Right renal cortex interstitium (tissue), 3 donors: ENCODE results near the gene NBDY. TPM values are rescaled to one million over a fixed set of nuclear protein-coding genes. Genes with fewer than 3 reads are reported as not detected.

Source experiments
- DNase-seq, 3 donors: peaks; one replicate each; pipeline ENCODE4 v3.0.0-alpha.2; 2013; ENCODE audit warnings: low read depth in 3 of 3, low spot score in 2 of 3
- polyA plus RNA-seq, 3 donors: library from polyadenylated mRNA; unstranded; fragments of 120-200 nt; gene quantifications; one replicate each; pipeline ENCODE4 v1.2.1, GENCODE V29; 2013; ENCODE audit not compliant: insufficient read length in 3 of 3

NBDY gene
- polyA plus RNA-seq, 3 donors, result 104 to 108 (median 104) TPM

DNA sequence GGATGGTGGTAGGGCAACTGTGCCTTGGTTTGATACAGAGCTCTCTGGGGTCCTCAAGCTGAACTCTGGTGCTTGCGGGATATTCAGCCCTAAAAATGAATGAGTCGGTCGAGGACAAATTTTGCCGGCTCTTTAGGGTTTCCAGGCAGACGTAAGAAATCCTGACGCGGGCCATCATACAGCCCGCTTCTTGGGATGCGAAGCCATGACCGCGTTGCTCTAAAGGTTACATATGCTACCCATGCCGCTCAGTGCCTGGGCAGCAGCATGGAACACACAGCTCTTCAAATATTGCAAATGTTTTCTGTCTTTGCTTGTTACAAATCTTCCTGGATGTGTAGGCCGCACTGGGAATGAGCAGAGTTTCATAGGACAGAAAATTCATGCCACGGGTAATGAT lies 55.6 kb downstream of the NBDY start:
- no peak for DNase-seq

DNA sequence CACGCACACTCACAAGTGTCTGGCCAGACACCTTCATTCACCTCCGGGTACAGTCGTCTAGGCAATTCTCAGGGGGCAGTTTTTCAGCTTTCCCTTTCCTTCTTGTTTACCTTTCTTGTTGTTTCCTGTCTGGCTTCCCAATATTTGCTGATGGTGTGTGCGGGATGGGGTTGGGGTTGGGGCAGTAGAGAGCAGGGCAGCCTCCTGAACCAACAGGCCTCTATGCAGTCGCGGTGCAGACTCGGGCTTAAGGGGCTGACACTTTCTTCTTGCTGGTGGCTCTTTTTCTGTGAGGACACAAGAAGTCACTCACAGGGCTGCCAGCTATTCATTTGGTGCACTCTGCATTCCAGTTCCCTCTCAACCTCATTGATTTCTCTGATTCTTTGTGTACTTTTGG lies 56.4 kb downstream of the NBDY start:
- no peak for DNase-seq

DNA sequence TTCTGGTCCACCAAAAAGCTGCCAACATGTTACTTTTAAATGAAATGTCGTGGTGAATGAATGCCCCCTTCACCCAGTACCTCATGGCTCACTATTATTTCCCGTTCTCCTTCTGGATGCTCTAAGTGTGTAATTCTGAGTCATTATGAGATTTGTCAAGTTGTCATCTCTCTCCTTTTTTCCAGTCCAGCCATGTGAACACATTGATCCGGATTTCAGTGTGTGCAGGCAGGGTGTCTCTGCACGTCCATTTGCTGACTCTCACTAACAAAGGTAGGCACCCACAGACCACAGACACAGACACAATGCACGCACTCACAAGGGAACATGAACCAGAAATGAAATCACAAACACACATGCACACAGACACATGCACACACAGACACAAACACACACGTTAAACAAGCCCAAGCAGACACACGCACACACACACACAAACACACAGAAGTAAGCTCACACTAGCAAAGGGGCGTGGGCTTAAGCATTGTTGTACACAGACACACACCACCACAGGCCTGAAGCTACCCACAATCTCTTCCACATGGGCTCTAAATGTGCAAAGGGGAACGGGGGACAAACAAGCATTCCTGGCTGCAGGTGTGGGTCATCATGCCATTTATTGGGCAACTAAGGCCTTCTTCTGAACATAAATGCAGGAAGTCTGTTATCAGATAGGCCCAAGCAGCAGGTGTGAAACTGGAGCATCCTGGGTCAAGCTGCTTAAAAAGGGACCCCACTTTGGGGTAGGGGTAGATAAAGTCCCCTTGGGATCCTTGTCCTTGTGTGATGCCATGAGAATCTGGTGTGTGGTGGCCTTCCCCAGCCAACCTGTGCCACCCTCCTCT lies 58.1 kb downstream of the NBDY start:
- no peak for DNase-seq

DNA sequence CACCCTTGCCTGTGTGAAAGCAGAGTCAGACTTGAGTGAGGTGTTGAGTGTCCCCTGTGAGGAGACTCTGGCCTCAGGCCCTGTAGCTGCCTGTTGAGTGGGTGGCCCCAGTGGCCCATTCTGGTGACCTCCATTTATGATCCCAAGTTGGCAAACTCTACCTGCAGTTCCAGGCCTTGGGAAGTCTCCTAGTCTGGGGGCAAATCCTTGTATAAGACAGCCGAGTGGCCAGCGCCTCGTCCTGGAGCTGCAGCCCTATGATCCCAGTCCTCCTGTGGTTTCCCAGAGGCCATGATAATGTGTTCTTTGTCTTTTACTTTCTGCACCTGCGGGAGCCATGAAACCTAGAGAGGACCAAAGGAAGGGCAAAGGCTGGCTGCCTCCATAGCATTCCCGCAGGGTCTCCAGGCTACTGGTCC lies 58.7 kb downstream of the NBDY start:
- DNase-seq, result no peak

DNA sequence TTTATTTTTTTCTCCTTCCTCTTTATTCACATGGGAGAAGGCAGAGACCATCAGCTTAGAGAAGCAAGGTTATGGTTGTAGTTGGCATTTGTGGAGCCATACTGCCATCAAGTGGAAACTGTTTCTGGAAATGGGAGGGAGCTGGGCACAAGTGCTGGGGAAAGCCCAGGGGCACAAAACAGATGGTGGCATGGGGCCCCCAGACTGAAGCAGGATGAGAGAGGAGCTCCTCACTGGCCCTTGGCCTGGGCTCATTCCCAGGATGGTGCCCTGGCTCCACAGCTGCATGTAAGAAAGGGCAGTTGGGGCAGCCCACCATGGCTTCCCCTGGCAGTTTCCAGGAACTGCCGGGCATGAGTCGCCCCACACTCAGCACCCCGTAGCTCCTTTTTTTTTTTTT lies 59.2 kb downstream of the NBDY start:
- DNase-seq, result no peak

DNA sequence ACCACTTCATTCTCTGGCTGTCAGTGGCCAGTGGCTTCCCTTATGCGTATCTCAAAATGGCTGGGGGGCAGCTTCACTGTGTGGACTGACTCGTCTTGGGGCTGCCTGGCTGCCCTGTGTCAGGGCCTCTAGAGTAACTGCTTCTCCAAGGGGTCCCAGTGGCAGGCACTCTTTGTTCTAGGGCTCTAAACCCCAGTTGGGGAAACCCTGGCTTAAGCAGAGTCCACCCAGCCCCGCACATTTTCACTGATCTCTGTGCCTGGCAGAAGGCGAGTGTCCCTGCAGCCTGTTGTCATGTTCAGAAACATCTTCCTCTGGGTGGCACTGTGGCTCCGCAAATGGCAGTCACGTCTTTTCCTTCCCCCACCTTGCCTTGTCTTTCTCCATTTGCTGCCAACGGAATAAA lies 59.7 kb downstream of the NBDY start:
- no peak for DNase-seq

DNA sequence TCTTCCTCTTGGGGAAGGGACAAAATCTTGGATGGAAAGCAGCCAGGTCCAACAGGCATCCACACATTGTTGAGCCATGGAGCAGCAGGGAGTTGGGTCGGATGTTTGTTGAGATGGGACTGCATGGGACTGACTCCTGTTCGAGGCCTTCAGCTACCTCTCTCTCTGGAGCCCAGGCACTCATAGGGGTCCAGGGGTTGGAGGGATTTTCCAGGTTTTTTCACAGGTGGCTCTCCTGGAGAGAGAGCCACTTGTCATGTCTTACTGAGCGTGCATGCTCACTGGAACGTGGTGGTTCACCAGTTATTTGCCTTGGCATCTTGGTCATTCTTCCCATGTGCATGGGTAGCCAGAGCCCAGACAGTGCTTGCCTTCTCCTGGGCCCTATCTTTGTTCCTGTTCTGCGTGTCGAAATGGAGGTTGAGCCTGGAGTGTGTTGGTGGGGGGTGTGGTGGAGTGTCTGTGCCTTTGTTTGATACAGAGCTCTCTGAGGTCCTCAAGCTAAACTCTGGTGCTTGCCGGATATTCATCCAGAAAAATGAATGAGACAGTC lies 60.6 kb downstream of the NBDY start:
- no peak for DNase-seq

DNA sequence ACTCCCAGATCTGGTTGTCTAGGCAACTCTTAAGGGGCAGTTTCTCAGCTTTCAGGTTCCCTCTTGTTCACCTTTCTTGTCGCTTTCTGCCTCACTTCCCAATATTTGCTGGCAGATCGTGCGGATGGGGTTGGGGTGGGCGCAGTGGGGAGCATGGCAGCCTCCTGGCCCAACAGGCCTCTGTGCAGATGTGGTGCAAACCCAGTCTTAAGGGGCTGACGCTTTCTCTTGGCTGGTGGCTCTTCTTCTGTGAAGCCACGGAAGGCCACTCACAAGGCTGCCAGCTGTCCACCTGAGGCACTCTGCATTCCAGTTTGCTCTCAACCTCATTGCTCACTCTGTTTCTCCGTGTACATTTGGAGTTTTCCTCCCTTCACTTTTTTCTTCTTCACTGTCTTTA lies 61.7 kb downstream of the NBDY start:
- DNase-seq, result no peak

DNA sequence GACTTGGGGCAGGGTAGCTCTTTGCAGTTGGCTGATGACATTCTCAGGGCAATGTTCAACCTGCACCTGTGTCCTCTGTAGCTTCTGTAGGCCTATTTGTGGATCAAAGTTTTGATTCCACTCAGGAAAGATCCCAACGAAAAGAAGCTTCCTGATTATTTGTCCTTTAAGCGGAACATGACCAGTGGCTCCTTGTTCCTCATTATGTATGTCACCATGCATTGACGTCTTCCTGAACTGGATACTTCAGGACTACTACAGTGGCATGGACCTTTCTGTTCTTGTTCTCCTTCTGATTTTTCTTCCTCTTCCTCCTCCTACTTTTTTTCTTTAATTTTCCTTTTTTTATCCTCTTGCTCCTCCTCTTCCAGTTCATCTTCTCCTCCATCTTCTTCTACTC lies 62.4 kb downstream of the NBDY start:
- no peak for DNase-seq

DNA sequence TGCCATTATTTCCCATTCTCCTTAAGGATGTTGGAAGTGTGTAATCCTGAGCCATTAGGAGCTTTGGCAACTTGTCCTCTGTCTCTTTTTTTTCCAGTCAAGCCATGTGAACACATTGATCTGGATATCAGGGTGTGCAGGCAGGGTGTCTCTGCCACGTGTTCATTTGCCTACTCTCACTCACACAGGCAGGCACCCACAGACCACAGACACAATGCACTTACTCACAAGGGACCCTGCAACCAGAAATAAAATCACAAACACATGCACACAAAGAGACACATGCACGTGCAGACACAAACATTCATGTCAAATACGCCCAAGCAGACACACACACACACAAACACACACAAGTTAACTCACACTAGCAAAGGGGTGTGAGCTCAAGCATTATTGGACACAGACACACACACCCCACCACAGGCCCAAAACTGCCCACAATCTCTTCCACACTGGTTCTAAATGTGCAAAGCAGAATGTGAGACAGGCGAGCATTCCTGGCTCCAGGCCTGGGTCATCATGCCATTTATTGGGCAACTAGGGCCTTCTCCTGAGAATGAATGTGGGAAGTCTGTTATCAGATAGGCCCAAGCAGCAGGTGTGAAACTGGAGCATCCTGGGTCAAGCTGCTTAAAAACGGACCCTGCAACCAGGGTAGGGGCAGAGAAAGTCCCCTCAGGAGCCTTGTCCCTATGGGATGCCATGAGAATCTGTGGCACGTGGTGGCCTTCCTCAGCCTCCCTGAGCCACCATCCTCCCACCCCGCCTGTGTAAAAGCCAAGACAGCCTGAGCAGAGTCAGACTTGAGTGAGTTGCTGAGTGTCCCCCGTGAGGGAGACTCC lies 63.4 kb downstream of the NBDY start:
- no peak for DNase-seq

DNA sequence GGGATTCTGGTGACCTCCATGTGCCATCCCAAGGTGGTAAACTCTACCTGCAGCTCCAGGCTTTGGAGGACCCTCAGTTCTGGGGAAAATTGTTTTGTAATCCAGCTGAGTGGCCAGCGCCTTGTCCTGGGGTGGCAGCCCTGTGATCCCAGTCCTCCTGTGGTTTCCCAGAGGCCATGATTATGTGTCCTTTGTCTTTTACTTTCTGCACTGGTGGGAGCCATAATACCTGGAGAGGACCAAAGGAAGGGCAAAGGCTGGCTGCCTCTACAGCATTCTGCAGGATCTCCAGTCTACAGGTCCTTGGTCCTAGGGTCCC lies 64.0 kb downstream of the NBDY start:
- DNase-seq, result no peak

DNA sequence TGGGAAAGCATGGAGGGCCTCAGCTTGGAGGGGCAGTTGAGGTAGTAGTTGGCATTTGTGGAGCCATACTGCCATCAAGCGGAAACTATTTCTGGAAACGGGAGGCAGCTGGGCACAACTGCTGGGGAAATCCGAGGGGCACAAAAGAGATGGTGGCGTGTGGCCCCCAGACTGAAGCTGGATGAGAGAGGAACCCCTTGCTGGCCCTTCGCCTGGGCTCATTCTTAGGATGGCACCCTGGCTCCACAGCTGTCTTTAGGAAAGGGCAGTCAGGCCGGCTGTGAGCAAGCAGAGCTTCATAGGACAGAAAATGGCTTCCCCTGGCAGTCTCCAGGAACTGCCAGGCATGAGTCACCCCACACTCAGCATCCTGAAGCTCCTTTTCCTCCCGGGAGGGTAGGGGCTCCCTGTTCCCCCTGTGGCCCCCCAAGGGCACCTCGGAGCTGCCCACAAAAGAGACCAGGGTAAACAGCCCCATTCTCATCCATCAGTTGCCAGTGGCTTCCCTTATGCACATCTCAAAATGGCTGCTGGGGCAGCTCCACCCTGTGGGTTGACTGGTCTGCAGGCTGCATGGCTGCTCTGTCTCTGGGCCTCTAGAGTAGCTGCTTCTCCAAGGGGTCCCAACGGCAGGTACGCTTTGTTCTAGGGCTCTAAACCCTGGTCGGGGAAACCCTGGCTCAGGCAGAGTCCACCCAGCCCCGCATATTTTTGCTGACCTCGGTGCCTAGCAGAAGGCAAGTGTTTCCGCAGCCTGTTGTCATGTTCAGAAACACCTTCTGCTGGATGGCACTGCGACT lies 64.7 kb downstream of the NBDY start:
- DNase-seq, result no peak

DNA sequence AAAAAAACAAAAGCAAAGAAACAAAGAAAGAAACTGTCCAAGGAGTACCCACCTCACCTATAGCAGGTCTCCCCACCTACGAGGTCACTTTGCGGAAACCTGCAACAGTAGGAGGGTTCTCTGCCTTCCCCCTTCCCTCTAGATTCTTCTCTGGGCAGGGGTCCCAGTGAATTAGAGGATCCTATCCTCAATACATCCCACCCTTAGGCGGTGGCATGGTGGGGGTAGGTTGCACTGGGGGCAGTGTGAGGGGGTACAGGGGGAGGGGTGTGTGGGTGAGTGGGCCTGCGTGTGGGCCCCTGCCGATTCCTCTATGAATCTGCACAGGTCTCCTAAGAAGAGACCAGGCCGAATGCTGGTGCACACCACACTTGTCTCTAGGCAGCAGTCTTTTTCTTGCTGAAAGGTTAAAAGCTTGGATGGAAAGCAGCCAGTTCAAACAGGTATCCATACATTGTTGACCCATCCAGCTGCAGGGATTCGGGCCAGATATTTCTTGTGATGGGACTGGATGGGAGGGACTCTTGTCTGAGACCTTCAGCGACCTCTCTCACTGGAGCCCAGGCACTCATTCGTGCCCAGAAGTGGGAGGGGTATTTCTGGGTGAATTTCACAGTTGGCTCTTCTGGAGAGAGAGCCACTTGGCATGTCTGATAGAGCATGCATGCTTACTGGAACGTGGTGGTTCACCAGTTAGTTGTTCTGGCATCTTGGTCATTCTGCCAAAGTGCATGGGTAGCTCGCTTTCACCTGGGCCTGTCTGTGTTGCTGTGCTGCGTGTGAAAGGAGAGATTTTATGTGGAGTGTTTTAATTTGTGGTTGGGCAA lies 65.6 kb downstream of the NBDY start:
- no peak for DNase-seq

DNA sequence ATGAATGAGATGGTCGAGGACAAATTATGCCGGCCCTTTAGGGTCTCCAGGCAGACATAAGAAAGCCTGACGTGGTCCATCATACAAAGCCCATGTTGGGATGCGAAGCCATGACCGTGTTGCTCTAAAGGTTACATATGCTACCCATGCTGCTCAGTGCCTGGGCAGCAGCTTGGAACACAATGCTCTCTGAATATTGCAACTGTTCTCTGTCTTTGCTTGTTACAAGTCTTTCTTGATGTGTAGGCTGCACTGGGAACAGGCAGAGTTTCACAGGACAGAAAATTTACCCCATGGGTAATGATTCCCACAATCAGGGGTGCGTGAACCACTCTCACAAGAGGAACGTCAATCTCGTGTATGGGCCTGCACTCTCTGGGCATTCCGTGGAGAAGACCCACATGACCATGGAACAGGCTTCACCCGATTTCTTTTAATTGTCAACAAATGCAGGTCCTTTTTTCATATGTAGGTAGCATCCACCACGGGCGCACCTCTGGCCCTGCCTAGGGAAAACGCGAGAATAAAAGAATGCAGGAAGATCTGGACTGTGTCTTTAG lies 66.3 kb downstream of the NBDY start:
- no peak for DNase-seq

DNA sequence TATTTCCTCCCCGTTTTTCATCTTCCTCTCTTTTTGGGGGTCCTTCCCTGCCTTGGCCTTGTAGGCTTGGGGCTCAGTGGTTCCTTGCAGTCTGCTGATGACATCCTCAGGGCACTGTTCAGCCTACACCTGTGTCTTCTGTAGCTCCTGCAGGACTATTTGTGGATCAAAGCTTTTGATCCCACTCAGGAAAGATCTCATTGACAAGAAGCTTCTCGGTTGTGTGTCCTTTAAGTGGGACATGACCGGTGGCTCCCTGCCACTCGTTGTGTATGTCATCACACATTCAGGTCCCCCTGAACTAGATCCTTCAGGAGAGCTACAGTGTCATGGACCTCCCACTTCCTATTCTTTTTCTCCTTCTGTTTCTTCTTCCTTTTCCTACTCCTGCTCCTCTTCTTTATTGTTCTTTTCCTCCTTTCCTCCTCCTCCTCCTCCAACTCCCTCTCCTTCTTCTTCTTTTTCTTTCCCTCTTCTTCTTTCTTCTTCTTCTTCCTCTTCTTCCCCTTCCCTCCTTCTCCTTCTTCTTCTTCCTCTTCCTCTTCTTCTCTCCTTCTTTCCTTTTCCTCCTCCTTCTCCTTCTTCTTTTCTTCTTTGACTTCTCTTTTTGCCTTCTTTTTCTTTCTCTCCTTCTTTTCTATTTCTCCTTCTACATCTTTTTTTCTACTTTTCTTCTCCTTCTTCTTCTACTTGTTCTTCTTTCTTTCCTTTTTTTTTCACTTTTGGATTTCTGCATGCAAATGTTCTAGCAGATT lies 67.8 kb downstream of the NBDY start:
- DNase-seq, result no peak

DNA sequence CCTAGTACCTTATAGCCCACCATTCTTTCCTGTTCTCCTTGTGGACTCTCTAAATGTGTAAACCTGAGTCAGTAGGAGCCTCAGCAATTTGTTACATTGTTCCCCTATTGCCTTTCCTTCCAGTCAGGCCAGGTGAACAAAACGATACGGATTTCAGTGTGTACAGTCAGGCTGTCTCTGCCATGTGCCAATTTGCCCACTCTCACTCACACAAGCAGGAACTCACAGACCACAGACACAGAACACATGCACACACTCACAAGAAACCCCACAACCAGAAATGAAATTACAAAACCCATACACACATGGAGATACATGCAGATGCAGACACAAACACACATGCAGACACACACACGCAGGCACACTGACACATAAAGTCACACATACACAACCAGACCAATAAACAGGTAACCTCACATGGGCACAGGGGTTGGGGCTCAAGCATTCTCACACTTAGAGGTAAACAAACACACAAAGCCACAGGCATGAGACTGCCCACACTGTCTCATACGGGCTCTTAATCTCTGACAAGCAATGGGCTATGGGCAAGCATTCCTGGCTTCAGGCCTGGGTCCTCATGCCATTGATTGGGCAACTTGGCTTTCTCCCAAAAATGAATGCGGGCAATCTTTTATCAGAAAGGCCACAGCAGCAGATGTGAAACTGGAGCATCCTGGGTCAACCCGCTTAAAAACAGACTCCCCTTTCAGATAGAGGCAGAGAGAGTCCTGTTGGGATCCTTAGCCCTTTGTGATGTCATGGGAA lies 68.7 kb downstream of the NBDY start:
- no peak for DNase-seq

DNA sequence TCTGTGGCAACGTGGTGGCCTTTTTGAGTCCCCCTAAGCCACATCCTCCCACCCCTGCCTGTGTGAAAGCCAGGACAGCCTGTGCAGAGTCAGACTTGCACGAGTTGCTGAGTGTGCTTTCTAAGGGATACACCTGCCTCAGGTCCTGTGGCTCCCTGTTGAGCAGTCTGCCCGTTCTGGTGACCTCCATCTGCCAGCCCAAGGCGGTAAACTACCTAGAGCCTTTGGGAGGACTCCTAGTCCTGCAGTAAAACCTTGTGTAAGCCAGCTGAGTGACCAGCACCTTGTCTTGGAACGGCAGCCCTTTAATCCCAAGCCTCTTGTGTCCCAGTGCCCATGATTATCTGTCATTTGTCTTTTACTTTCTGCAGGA lies 69.3 kb downstream of the NBDY start:
- DNase-seq, result no peak
